Fibroblast of skin of left quadriceps (primary cell): ENCODE results near the gene ZNF727.
"Not testable (repeated sequence)": the region's sequence is repeated elsewhere in the genome, so short reads cannot be mapped to it uniquely, and the experiment has no call there.

ENCODE experiments used
- DNase-seq, 2 experiments: peaks; one replicate each; pipeline ENCODE4 v3.0.0-alpha.2; 2013; ENCODE audit warnings: low read depth in 2 of 2

Gene ZNF727

DNA sequence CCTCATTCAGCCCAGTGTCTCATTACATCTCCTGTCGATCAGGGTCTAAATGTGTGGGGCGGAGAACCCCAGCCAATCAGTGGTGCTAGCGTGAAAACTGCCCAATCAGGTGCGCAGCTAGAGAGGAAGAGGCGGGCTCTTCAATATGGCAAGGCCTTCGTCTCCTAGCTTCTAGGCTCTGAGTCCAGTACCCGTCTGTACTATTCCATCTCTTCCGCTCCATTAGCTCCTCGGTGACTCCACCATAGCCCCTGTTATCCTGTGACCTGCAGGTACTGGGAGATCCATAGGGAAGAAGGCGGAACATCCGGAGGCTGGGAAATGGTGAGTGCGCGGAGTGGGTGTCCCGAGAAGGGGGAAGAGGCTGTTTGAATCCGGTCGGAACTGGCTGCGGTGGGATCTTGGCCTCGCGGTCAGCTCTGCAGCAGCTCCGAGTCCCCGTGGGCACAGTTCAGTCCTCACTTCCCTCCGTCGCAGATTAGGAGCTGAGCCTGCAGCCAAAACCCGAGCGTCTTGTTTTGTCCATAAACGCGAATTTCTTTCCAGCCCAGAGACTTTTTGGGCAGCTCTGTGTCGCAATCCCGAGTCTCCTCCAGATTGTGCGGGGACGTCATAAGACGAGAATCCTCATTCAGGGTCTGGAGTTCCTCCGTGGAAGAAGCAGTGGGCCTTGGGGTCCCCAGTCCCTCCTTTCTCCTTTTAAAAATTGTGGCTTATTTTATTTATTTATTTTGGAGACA, at the start of gene ZNF727:
TSS of gene ZNF727 (plus strand) at position 134 of the 740 bp plus-strand sequence. CDS start at position 322, 188 bp downstream.
- no peak for DNase-seq

DNA sequence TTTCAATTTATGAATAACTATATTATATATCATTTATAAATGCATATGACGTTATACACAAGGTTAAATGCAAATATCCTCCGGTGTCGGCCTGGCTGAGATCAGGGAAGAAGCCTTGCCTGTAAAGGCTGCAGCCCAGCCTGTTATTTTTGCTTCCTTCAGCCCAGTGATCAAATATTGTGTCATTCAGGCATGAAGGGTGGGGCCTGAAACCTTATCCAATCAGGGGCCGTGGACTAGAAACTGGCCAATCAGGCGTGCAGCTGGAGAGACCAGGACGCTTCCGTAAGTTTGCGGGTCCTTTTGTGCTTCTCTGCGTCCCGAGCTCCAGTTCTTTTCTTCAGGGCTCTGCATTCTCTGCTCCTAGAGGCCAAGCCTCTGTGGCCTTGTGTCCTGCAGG, 46.7 kb upstream of the ZNF727 start, which contains the start of gene ZNF722:
TSS of gene ZNF722 (plus strand) at position 301 of the 400 bp plus-strand sequence. CDS start 113 bp downstream, outside the sequence.
- DNase-seq = no peak

- not testable (repeated sequence) for DNase-seq
Observed at GRCh38 chr7:64015496-64015895, 29.7 kb upstream of the ZNF727 start.

GRCh38 chr7:64035388-64035787, 9.8 kb upstream of the ZNF727 start:
- no peak for DNase-seq

GRCh38 chr7:64037095-64037494, 8.1 kb upstream of the ZNF727 start:
- no peak for DNase-seq

GRCh38 chr7:64046041-64046389, 781 bp downstream of the ZNF727 start:
- DNase-seq = no peak

DNA sequence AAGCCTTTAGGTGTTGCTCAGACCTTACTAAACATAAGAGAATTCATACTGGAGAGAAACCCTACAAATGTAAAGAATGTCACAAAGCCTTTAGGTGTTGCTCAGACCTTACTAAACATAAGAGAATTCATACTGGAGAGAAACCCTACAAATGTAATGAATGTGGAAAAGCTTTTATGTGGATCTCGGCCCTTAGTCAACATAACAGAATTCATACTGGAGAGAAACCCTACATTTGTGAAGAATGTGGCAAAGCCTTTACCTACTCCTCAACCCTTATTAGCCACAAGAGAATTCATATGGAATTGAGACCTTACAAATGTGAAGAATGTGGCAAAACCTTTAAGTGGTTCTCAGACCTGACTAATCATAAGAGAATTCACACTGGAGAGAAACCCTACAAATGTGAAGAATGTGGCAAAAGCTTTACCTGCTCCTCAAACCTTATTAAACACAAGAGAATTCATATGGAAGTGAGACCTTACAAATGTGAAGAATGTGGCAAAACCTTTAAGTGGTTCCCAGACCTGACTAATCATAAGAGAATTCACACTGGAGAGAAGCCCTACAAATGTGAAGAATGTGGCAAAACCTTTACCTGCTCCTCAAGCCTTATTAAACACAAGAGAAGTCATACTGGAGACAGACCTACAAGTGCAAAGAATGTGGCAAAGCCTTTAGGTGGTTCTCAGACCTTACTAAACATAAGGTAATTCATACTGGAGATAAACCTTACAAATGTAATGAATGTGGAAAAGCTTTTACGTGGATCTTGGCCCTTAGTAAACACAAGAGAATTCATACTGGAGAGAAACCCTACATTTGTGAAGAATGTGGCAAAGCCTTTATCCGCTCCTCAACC, 32.8 kb downstream of the ZNF727 start:
- DNase-seq = not testable (repeated sequence)

GRCh38 chr7:64078699-64078994, 33.4 kb downstream of the ZNF727 start:
- no peak for DNase-seq

- DNase-seq = no peak
Observed at GRCh38 chr7:64087501-64087900, 42.3 kb downstream of the ZNF727 start.

- DNase-seq = not testable (repeated sequence)
Observed at GRCh38 chr7:64088863-64089262, 43.6 kb downstream of the ZNF727 start.
